Left renal cortex interstitium (tissue), 4 donors: ENCODE results near the gene PCDHGC4. TPM values are rescaled to one million over a fixed set of nuclear protein-coding genes. Genes with fewer than 3 reads are reported as not detected.

Source experiments
- DNase-seq, 4 donors: peaks; one replicate each; pipeline ENCODE4 v3.0.0-alpha.2; 2013; ENCODE audit warnings: low read depth in 4 of 4, low spot score in 2 of 4, missing footprints in 1 of 4
- polyA plus RNA-seq, 4 donors: library from polyadenylated mRNA; unstranded; fragments of 120-200 nt; gene quantifications; one replicate each; pipeline ENCODE4 v1.2.1, GENCODE V29; 2013; ENCODE audit not compliant: insufficient read length in 4 of 4

PCDHGC4 gene
- polyA plus RNA-seq, 4 donors, result 2.8 to 4.1 (median 3.0) TPM

DNA sequence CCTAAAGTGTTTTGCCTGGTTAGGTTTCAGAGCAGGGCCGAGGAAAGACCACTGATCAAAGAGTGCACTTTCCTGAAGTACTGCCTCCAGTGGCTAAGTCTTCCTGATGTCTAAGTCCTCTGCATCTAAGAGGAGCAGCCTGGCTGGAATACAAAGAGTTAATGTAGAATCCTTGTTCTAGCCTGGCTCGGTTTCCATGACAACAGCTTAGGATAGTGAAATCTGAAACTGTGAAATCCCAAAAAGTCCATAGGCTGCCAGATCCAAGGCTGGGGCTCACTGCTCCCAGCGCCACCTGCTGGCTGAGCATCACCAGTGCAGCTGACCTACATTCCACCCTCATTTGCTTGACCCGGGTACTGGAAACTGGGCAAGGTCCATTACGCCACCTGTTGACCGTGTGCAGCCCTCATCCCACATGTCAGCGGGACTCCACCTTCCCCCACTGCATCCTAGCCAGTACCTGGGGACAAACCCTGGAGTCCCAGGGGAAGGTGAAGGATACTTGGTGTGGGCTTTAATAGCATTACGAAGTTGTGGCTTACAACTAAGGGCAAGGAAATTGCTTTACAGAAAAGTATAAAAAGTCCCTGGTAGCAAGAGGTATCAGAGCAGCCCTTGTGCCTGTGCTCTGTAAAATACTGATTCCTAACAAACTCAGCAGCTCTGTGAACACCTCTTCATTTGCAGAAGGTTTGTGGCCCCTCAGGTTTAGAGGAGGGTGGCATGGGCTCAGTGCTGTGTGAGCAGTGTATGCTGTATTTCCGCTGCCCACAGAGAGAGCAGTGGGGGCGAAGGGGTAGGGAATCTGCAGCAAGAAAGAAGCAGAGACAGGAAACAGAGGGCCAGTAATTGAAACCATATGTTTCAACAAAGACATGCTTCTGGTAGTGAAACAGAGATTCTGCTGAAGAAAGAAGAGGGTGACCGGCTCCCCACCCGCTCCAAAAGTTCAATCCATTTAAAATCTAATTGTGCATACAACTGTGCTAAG lies 40.1 kb downstream of the PCDHGC4 start:
- DNase-seq, result peak; percentile 95 to 96 (median 95)

DNA sequence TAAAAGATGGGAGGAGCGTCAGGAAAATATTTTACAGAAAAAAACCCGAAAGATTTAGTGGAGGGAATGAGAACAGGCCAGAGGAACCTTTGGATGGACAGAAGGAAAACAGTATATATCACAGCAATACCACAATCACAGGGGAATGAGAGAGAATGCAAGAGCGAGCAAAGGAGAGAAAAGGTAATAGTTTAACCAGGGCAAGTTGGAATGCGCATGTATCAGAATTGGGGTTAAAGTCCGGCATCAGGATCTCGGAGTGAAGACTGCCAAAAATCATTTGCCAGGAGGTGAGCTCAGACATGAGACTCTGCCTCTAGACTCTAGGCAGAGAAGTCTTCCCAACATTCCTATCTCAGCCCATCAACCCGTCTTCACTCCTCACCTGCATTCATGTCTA lies 40.8 kb downstream of the PCDHGC4 start:
- DNase-seq, result no peak

DNA sequence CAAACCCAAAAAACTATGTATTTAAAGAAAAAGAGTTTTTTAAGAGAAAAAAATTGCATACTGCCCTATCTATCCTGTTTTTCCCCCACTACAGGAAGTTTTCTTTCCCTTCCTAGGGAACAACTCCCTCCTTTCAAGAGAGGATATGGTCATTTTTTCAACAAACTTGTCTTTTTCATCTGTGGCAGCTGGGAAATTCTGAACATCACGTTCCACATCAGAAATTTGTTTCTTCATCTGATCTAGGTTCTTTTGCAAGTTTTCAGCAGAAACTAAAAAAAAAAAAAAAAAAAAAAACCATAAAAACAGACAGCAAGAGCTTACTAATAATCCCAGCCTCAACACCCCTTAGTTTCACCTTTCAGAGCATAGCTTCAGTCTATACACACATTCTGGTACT lies 42.6 kb downstream of the PCDHGC4 start:
- no peak for DNase-seq

DNA sequence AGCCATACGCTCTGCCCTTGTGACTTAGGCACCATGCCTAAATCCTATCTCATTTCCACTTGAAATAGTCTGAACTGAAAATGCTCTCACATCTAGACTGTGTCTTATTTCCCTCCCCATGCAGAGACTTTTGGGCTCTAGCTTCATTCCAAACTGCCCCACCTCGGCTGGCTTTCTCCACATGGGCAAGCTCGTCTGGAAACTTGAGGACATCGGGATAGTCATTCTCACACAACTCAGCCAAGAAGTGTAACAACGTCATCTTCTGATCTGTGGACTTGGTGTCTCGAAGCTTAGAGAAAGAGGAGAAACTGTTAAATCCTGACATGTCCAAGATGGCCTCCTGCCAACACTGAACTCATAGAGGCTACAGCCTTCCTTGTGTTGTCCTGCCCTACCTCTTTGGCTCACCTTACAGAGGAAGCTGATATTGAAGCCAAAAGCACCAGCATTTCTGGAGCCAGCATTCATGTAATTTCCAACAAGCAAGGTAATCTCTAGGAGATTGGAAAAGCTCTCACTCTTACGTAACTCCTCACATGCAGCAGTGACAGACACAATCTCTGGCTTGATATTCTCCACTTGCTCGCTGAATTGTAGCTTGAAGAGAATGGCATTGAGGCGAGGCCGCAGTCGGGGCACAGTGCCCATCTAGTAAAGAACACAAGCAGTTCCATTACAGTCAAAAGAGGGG lies 43.6 kb downstream of the PCDHGC4 start:
- no peak for DNase-seq

DNA sequence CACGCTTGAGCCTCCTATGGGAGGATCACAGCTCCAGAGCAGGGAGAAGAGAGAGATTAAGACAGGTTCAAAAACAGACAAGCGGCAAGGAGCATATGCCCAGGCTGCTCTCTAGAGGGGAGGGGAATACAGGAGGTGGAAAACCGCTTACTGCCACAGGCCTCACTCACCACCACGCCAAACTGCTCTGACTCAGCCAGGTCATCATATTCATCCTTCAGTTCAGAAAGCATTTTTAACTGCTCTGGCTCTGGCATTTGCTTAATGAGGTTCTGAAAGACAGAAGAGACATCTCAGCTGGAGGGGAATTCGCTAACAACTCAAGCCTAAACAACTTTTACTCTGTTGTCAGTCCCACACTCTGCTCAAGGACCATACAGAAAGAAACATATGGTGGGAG lies 44.2 kb downstream of the PCDHGC4 start:
- no peak for DNase-seq

DNA sequence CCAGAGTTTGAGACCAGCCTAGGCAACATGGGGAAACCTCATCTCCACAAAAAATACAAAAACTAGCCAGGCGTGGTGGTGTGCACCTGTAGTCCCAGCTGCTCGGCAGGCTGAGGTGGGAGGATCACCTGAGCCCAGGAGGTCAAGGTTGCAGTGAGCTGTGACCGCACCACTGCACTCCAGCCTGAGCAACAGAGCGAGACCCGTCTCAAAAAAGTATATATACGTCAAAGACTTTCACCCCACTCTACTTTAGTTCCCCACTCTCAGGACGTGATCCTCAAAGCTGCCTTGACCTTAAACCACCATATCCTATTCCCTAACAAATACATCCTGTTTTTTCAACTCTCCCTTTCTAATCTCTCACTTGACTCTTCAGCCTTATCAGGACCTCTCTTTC lies 45.0 kb downstream of the PCDHGC4 start:
- DNase-seq, result no peak

DNA sequence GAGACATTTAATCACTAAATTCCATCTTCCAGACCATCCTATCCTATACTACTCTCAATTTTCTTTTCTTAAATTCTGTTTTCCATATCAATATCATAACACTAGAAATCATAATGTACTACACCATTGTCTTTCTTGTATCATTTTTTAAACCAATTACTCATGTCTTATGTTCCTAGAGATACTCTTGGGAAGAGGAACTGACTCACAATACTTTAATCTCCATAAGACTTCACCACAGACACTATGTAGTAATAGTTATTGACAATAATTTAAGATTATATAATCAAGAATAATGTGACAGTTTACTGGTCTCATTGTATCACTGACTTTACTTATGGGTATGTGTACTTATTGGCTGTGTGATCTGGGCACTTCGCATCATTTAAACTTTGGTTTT lies 47.9 kb downstream of the PCDHGC4 start:
- DNase-seq, result no peak

DNA sequence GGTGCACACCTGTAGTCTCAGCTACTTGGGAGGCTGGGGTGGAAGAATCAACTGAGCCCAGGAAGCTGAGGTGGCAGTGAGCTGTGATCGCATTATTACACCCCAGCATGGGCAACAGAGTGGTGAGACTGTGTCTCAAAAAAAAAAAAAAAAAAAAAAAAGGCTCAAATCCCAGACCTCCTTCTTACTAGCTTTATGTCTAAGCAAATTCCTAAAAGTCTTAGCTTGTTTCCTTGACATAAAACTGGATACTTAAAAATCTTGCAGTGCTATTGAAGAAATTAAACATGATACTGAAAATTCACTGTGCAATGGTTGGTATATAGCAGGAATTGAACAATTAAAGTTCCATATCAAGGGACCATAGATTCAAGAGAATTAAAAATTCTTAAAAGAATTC lies 49.1 kb downstream of the PCDHGC4 start:
- DNase-seq, result no peak

DNA sequence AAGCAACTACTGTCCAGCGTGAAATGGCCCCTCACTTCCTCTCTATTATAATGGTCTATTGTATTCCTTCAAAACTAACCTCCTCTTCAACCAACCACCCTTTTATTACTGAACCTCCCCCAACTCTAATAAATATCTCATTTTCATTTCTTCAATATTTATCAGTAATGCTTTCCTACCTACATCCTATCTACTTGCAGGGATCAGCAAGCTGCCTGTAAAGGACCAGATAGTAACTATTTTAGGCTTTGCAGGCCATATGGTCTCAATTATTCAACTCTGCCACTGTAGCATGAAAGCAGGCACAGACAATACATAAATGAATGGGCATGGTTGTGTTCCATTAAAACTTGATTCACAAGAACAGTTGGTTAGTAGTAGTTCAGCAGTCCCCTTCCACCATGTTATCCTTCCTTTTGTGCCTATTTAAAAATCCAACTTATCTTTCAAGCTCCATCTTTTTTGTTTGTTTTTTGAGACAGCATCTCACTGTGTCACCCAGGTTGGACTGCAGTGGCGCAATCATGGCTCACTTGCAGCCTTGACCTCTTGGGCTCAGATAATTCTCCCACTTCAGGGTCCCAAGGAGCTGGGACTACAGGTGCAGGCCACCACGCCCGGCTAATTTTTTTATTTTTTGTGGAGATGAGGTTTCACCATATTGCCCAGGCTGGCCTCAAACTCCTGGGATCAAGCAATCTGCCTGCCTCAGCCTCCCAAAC lies 49.8 kb downstream of the PCDHGC4 start:
- DNase-seq, result no peak

Other genes starting within 250 kb of the PCDHGC4 start
- 10 to 100 TPM; 11.1 to 16.0 (median 15.0) TPM for gene PCDHB15, start 239.6 kb upstream of the PCDHGC4 start, polyA plus RNA-seq
- under 1 TPM in 1 of 4 donors, not detected in 3; 0.14 TPM for gene SLC25A2, start 181.0 kb upstream of the PCDHGC4 start, polyA plus RNA-seq
- 100 to 1,000 TPM; 135 to 190 (median 151) TPM for gene TAF7, start 164.2 kb upstream of the PCDHGC4 start, polyA plus RNA-seq
- gene PCDHGA1, start 154.5 kb upstream of the PCDHGC4 start, polyA plus RNA-seq, result 1 to 10 TPM in 3 of 4 donors, under 1 TPM in 1; 0.93 to 1.0 (median 1.0) TPM
- gene PCDHGA2, start 146.3 kb upstream of the PCDHGC4 start, polyA plus RNA-seq, result 1 to 10 TPM; 4.8 to 8.4 (median 7.6) TPM
- 1 to 10 TPM; 1.6 to 4.1 (median 3.0) TPM for gene PCDHGA3, start 141.2 kb upstream of the PCDHGC4 start, polyA plus RNA-seq
- gene PCDHGB1, start 134.9 kb upstream of the PCDHGC4 start, polyA plus RNA-seq, result 1 to 10 TPM; 1.6 to 2.2 (median 1.8) TPM
- 1 to 10 TPM; 2.1 to 3.0 (median 2.5) TPM for gene PCDHGA4, start 130.0 kb upstream of the PCDHGC4 start, polyA plus RNA-seq
- gene PCDHGB2, start 125.0 kb upstream of the PCDHGC4 start, polyA plus RNA-seq, result 1 to 10 TPM; 3.2 to 4.9 (median 3.8) TPM
- 1 to 10 TPM; 2.5 to 3.0 (median 2.8) TPM for gene PCDHGA5, start 120.9 kb upstream of the PCDHGC4 start, polyA plus RNA-seq
- gene PCDHGB3, start 114.8 kb upstream of the PCDHGC4 start, polyA plus RNA-seq, result 1 to 10 TPM; 1.9 to 2.9 (median 2.2) TPM
- 1 to 10 TPM; 5.7 to 8.9 (median 7.1) TPM for gene PCDHGA6, start 111.1 kb upstream of the PCDHGC4 start, polyA plus RNA-seq
- 1 to 10 TPM; 2.0 to 2.6 (median 2.3) TPM for gene PCDHGA7, start 102.3 kb upstream of the PCDHGC4 start, polyA plus RNA-seq
- 1 to 10 TPM; 4.4 to 6.1 (median 5.8) TPM for gene PCDHGB4, start 97.3 kb upstream of the PCDHGC4 start, polyA plus RNA-seq
- gene PCDHGA8, start 92.4 kb upstream of the PCDHGC4 start, polyA plus RNA-seq, result under 1 TPM; 0.46 to 0.55 (median 0.51) TPM
- gene PCDHGB5, start 87.1 kb upstream of the PCDHGC4 start, polyA plus RNA-seq, result 10 to 100 TPM in 2 of 4 donors, 1 to 10 TPM in 2; 8.8 to 10.6 (median 10.0) TPM
- gene PCDHGA9, start 82.3 kb upstream of the PCDHGC4 start, polyA plus RNA-seq, result 1 to 10 TPM; 5.0 to 6.4 (median 5.3) TPM
- gene PCDHGB6, start 77.0 kb upstream of the PCDHGC4 start, polyA plus RNA-seq, result 1 to 10 TPM; 6.3 to 7.9 (median 7.4) TPM
- gene PCDHGA10, start 72.0 kb upstream of the PCDHGC4 start, polyA plus RNA-seq, result 1 to 10 TPM; 3.1 to 3.8 (median 3.6) TPM
- 10 to 100 TPM; 14.0 to 17.5 (median 14.3) TPM for gene PCDHGB7, start 67.4 kb upstream of the PCDHGC4 start, polyA plus RNA-seq
- 1 to 10 TPM; 4.6 to 5.6 (median 5.1) TPM for gene PCDHGA11, start 64.0 kb upstream of the PCDHGC4 start, polyA plus RNA-seq
- gene PCDHGA12, start 54.5 kb upstream of the PCDHGC4 start, polyA plus RNA-seq, result 1 to 10 TPM; 1.1 to 2.4 (median 1.5) TPM
- gene PCDHGC3, start 9.1 kb upstream of the PCDHGC4 start, polyA plus RNA-seq, result 100 to 1,000 TPM in 3 of 4 donors, 10 to 100 TPM in 1; 88.8 to 152 (median 118) TPM
- gene PCDHGC5, start 4.1 kb downstream of the PCDHGC4 start, polyA plus RNA-seq, result 1 to 10 TPM in 1 of 4 donors, under 1 TPM in 3; 0.22 to 1.1 (median 0.55) TPM
- gene DIAPH1, start 134.0 kb downstream of the PCDHGC4 start, polyA plus RNA-seq, result 10 to 100 TPM; 63.1 to 75.5 (median 68.4) TPM
- 100 to 1,000 TPM in 2 of 4 donors, 10 to 100 TPM in 2; 82.6 to 125 (median 106) TPM for gene HDAC3, start 151.8 kb downstream of the PCDHGC4 start, polyA plus RNA-seq
- gene RELL2, start 152.0 kb downstream of the PCDHGC4 start, polyA plus RNA-seq, result 1 to 10 TPM in 2 of 4 donors, under 1 TPM in 2; 0.55 to 2.0 (median 1.2) TPM
- gene FCHSD1, start 166.4 kb downstream of the PCDHGC4 start, polyA plus RNA-seq, result 10 to 100 TPM in 3 of 4 donors, 1 to 10 TPM in 1; 9.5 to 20.2 (median 14.6) TPM
- 10 to 100 TPM; 17.6 to 25.9 (median 21.6) TPM for gene ARAP3, start 197.2 kb downstream of the PCDHGC4 start, polyA plus RNA-seq